GM10266 (cell line): ENCODE results near the gene PIM3.

Experiments used
- DNase-seq: peaks from one replicate; pipeline ENCODE4 v3.0.0; 2012; ENCODE audit errors: extremely low spot score
- CTCF ChIP-seq: IDR thresholded peaks from 2 replicates; pipeline ENCODE4 v1.5.1; 2012; ENCODE audit warnings: mild to moderate bottlenecking, low read depth; ENCODE audit not compliant: control insufficient read depth, insufficient read depth; ENCODE audit errors: missing control alignments

PIM3 gene

GRCh38 chr22:50010676-50011446 lies 50.3 kb downstream of the PIM3 start:
- no peak for TF ChIP-seq CTCF
- peak; percentile 92 for DNase-seq

DNA sequence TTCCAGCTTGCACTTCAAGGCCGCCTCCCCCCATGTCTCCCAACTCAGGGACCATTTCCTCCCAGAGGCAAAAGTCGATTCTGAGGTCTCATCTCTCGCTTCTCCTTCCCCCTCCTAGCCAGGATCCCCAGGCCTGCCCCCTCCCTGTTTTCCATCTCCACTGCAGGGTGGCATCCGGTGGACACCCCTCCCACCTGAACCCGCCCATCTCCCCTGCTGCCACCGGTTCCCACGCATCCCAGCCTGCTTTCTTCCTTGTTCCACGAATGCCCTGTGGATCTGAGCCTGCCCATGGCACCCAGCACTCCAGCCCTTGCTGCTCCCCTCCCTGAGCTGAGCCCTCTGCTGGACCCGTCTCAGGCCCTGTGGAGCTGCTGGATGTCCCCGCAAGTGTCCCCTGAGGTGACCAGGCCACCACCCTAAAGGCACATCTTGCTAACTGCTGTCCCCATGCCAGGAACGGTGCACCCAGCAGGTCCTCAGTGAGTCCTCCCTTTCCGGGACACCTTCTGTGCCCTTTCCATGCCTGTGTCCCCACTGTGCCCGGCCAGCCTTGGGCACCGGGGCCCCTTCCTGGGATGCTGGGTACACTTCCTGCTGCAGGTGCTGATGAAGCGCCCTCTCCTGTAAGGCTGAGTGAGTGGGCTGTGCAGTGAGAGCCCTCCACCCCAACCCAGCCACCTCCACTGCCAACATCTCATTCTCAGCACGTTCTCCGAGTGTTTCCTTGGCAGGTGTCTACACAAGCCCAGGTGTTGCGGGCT lies 51.1 kb downstream of the PIM3 start:
- TF ChIP-seq CTCF: no peak
- no peak for DNase-seq

GRCh38 chr22:50012211-50013181 lies 51.9 kb downstream of the PIM3 start, which contains the start of gene IL17REL:
Gene IL17REL (minus strand): TSS chr22:50012765. CDS start chr22:50012646, 119 bp downstream.
- no peak for DNase-seq
- TF ChIP-seq CTCF: no peak
